K562 (cell line): Measurements from ENCODE around the gene HSF4.

Experiments used
- FOXA1 ChIP-seq: fragments of 450-650 bp; IDR thresholded peaks from 2 replicates; pipeline ENCODE4 v1.6.1; 2016; ENCODE audit warnings: mild to moderate bottlenecking, borderline replicate concordance
- ZNF197 ChIP-seq: fragments of 200-800 bp; sonication (Bioruptor generic); IDR thresholded peaks from 2 replicates; pipeline ENCODE4 v1.6.1; 2016; ENCODE audit warnings: low read depth, missing genetic modification characterization, missing compliant biosample characterization
- TF ChIP-seq, protein P1 (sequence below): fragments of 250-450 bp; sonication (Bioruptor Pico); IDR thresholded peaks from 2 replicates; pipeline ENCODE4 v1.4.0; 2020; ENCODE audit warnings: mild to moderate bottlenecking, moderate library complexity
- TF ChIP-seq, protein P2 (sequence below): sonication (generic); formaldehyde crosslinking; IDR thresholded peaks from 2 replicates; pipeline ENCODE4 v1.5.0; 2020; ENCODE audit warnings: missing genetic modification reagents
- TF ChIP-seq, protein P3 (sequence below): fragments of 250-450 bp; sonication (Bioruptor Pico); IDR thresholded peaks from 2 replicates; pipeline ENCODE4 v1.5.0; 2020; ENCODE audit warnings: mild to moderate bottlenecking, borderline replicate concordance

DNA sequence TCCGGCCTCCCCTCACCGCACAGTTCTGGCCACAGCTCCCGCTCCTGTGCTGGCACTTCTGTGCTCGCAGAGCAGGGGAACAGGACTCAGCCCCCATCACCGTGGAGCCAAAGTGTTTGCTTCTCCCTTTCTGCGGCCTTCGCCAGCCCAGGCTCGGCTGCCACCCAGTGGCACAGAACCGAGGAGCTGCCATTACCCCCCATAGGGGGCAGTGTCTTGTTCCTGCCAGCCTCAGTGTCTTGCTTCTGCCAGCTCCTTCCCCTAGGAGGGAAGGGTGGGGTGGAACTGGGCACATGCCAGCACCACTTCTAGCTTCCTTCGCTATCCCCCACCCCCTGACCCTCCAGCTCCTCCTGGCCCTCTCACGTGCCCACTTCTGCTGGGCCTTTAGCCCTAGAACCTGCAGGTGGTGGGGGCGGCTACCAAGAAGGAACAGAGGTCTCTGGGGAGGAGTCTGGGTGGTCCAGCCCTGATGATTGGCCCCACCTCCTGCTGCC lies 33.7 kb downstream of the HSF4 start:
- TF ChIP-seq, protein P1, sequence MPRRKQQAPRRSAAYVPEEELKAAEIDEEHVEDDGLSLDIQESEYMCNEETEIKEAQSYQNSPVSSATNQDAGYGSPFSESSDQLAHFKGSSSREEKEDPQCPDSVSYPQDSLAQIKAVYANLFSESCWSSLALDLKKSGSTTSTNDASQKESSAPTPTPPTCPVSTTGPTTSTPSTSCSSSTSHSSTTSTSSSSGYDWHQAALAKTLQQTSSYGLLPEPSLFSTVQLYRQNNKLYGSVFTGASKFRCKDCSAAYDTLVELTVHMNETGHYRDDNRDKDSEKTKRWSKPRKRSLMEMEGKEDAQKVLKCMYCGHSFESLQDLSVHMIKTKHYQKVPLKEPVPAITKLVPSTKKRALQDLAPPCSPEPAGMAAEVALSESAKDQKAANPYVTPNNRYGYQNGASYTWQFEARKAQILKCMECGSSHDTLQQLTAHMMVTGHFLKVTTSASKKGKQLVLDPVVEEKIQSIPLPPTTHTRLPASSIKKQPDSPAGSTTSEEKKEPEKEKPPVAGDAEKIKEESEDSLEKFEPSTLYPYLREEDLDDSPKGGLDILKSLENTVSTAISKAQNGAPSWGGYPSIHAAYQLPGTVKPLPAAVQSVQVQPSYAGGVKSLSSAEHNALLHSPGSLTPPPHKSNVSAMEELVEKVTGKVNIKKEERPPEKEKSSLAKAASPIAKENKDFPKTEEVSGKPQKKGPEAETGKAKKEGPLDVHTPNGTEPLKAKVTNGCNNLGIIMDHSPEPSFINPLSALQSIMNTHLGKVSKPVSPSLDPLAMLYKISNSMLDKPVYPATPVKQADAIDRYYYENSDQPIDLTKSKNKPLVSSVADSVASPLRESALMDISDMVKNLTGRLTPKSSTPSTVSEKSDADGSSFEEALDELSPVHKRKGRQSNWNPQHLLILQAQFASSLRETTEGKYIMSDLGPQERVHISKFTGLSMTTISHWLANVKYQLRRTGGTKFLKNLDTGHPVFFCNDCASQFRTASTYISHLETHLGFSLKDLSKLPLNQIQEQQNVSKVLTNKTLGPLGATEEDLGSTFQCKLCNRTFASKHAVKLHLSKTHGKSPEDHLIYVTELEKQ (CRISPR knock-in tag) = no peak
- TF ChIP-seq FOXA1 (no peak), ZNF197 (CRISPR knock-in tag) (no peak)
- TF ChIP-seq, protein P2, sequence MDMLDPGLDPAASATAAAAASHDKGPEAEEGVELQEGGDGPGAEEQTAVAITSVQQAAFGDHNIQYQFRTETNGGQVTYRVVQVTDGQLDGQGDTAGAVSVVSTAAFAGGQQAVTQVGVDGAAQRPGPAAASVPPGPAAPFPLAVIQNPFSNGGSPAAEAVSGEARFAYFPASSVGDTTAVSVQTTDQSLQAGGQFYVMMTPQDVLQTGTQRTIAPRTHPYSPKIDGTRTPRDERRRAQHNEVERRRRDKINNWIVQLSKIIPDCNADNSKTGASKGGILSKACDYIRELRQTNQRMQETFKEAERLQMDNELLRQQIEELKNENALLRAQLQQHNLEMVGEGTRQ = no peak
- TF ChIP-seq, protein P3, sequence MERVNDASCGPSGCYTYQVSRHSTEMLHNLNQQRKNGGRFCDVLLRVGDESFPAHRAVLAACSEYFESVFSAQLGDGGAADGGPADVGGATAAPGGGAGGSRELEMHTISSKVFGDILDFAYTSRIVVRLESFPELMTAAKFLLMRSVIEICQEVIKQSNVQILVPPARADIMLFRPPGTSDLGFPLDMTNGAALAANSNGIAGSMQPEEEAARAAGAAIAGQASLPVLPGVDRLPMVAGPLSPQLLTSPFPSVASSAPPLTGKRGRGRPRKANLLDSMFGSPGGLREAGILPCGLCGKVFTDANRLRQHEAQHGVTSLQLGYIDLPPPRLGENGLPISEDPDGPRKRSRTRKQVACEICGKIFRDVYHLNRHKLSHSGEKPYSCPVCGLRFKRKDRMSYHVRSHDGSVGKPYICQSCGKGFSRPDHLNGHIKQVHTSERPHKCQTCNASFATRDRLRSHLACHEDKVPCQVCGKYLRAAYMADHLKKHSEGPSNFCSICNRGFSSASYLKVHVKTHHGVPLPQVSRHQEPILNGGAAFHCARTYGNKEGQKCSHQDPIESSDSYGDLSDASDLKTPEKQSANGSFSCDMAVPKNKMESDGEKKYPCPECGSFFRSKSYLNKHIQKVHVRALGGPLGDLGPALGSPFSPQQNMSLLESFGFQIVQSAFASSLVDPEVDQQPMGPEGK (CRISPR knock-in tag) = no peak
